Muscle of leg (tissue), 11 donors: ENCODE measurements around the gene LTA. TPM values are rescaled to one million over a fixed set of nuclear protein-coding genes. Genes with fewer than 3 reads are reported as not detected.

ENCODE experiments used
- DNase-seq: peaks from one replicate; pipeline ENCODE4 v3.0.0; 2013
- H3K27ac ChIP-seq: one replicate; pipeline ENCODE4 v1.5.1; 2013; ENCODE audit warnings: mild to moderate bottlenecking, low read length, control low read depth
- H3K27me3 ChIP-seq: one replicate; pipeline ENCODE4 v1.6.1; 2013; ENCODE audit warnings: low read length; ENCODE audit not compliant: control insufficient read depth, insufficient read depth
- H3K36me3 ChIP-seq: one replicate; pipeline ENCODE4 v1.6.1; 2013; ENCODE audit warnings: low read length; ENCODE audit not compliant: control insufficient read depth, insufficient read depth
- H3K4me1 ChIP-seq: one replicate; pipeline ENCODE4 v1.6.1; 2013; ENCODE audit warnings: low read length; ENCODE audit not compliant: control insufficient read depth, insufficient read depth
- H3K4me3 ChIP-seq: one replicate; pipeline ENCODE4 v1.5.1; 2013; ENCODE audit warnings: low read length, control low read depth
- H3K9me3 ChIP-seq: replicated peaks from 2 replicates; pipeline ENCODE4 v1.6.1; 2013; ENCODE audit warnings: low read depth, low read length; ENCODE audit not compliant: control insufficient read depth
- WGBS: methylation state at CpG from one replicate; pipeline ENCODE4 v1.1.5; 2013; ENCODE audit warnings: missing lambda C conversion rate; ENCODE audit not compliant: insufficient coverage; 5-methylcytosine and 5-hydroxymethylcytosine counted together
- polyA plus RNA-seq, 8 donors: library from polyadenylated mRNA; unstranded; fragments of 120-200 nt; gene quantifications; one replicate each; pipeline versions ENCODE4 v1.2.1 to v1.2.3, GENCODE V29; 2013; ENCODE audit warnings: inconsistent platforms in 1 of 8, low replicate concordance in 1 of 8; ENCODE audit not compliant: insufficient read length in 8 of 8, insufficient read depth in 1 of 8
- total RNA-seq: library from RNA; stranded (reverse); fragments of 120-200 nt; gene quantifications from one replicate; pipeline ENCODE4 v1.2.4, GENCODE V29; 2013

Gene LTA
- total and polyA plus RNA-seq, 9 donors, result 0.04 to 0.26 (median 0.19) TPM; not detected in 3

DNA sequence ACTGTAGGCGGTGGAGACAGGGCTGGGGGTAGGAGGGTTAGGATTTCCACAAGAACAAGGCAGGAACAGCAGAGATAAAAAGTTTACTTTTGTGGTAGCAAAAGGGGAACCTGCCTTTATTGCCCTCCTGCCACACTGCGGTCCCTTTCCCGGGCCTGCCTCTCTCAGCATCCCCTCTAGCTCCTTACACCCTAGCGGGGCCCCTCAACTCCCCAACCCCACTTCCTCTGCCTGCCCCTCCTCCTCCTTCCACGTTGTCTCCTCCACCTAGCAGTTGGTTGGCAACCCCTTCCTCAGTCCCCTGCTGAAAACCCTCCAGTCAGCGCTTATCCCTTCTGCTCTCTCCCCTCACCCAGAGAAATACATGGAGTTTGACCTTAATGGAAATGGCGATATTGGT is 43.7 kb downstream of the LTA start:
- H3K27me3 ChIP-seq, result peaks cover 2% of the 10 kb centered on the region
- WGBS, result 13% methylated on average over 5 of the region's 7 CpGs
- peak overlapping the region; percentile 24 for H3K4me3 ChIP-seq
- no peaks in the 10 kb centered on the region for H3K9me3 ChIP-seq
- no peak overlapping the region for H3K27ac ChIP-seq
- no peaks in the 10 kb centered on the region for H3K4me1 ChIP-seq
- no peak for DNase-seq
- H3K36me3 ChIP-seq, result peaks cover 3% of the 10 kb centered on the region

DNA sequence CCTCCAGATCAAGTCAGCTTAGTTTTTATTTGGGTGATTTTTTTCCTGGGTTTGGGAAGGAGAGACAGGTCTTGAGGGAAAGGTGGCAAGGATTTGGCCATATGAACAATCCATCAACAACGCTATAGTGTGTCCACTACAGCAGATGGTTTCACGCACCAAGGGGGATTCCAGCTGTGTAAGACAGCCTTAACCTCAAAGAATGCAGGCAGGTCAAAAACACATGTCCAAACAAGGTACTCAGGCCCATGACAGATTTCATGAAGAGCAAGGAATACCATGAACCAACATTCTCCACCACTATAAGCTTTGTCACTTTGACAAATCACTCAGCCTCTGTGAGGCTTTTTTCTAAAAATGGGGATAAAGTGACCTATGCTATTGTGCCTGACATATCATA is 44.9 kb downstream of the LTA start:
- Histone ChIP-seq H3K27me3 (peaks cover 2% of the 10 kb centered on the region), H3K4me1 (peaks cover 4% of the 10 kb centered on the region), H3K27ac (no peak overlapping the region), H3K4me3 (no peak overlapping the region), H3K9me3 (no peaks in the 10 kb centered on the region), H3K36me3 (peaks cover 3% of the 10 kb centered on the region)
- DNase-seq, result no peak
- 86% methylated on average over 1 of the region's 2 CpGs for WGBS

DNA sequence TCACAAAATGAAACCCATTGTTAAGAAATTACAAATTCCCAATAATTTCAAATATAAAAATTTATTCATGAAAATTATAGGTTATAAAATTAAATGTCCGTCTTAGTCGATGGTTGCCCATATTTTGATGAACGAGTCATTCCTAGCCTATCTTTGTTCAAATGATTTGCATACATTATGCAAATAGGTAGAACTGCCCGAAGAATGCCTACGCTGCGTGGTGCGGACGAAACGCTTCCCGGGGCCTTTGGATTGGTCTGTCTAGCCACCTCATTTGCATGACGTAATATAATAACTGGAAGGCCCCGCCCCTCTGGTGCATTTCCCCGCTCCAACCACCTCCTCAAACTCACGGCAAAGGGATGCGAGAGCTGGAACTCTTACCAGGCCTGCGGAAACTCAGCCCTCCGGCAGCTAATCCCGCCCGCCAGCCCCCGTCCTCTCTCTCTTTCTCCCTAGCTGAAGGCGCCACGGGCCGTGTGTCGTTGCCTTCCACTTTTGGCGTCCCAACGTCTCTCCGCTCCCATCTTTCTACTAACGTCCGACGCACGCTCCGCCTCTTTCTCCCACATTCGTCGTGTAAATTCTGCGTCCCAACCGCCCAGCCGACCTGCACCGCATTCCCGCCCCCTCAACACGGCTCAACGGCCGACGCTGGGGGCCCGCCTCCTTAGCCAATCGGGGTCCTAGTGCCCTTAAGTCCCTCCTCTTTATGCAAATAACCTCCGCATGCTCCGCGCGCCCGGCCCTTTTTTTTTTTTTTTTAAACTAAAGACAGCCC is 47.9 kb downstream of the LTA start:
- Histone ChIP-seq H3K27ac (peak overlapping the region; percentile 100), H3K4me1 (peaks cover 10% of the 10 kb centered on the region), H3K9me3 (no peaks in the 10 kb centered on the region), H3K27me3 (no peaks in the 10 kb centered on the region), H3K36me3 (peaks cover 28% of the 10 kb centered on the region), H3K4me3 (peak overlapping the region; percentile 67)
- 0% methylated on average over 34 of the region's 50 CpGs for WGBS
- DNase-seq, result peak; percentile 100

DNA sequence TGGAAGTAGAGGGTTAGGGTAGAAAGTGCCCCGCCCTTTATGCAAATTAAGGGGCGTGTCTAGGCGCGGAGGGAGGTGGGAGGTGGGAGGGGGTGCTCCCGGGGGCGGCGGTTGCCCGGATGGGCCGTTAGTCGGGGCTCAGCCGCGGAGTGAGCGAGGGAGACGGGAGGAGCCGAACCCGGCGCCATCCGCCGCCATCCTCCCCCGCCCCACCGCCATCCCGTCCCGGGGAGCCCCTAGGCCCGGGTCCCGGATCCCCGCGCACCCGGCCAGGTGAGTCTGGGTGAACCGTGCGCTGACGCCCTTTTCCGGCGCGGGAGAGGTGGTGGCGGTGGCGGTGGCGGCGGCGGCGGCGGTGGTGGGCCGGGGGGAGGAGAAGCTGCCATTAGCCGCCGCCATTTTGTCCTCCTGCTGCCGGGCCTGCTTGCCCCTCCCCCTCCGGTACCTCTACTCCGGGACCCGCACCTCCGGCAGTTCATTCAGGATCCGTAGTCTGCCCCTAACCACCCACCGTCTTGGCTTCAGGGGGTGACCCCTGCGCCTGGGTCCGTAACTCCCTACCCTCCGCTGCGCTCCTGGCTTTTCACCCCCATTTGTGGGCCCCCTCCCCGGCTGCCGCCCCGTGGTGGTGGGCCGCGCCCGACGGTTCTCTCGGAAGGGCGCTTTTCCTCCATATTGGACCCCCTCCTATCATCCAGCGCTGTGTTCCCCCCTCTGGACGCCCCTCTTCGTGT is 48.7 kb downstream of the LTA start, which contains the start of gene PRRC2A:
Gene PRRC2A, plus strand, starts transcription at position 130 of the 734 bp plus-strand sequence. CDS start 2,075 bp downstream, outside the sequence.
- DNase-seq, result peak; percentile 87

DNA sequence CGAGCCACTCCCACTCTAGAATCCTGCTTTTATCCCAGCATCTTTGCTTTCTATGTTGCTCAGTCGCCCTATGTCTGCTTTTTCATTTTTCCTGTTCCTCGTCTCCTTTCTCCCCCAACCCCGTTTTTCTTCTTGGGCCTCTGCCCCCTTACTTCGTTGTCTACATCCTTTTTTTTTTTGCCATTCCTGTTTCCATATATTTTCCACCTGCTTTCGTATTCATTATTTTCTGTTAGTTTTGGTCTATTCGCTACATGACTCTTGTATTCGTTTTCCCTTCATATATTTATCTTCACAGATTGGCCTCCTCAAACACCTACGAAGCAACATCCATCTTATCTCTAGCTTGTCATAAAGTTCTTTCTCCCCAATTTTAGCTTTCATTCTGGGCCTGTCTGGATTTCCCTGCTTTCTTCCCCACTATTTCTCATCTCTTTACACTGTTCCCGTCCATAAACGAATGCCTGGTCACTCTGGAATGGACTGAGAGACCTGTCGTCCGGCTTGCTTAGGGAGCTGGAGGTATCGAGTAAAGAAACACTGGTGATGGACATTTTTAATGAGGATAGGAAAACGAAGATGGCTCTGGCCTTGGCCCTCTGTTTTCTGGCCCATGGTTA is 49.3 kb downstream of the LTA start:
- peaks cover 42% of the 10 kb centered on the region for H3K36me3 ChIP-seq
- DNase-seq, result no peak
- 4% methylated on average over 9 of the region's 15 CpGs for WGBS
- peaks cover 10% of the 10 kb centered on the region for H3K4me1 ChIP-seq
- no peaks in the 10 kb centered on the region for H3K27me3 ChIP-seq
- H3K4me3 ChIP-seq, result peak overlapping the region; percentile 76
- peak overlapping the region; percentile 96 for H3K27ac ChIP-seq
- H3K9me3 ChIP-seq, result no peaks in the 10 kb centered on the region

More for the DNA sequence above, 48.7 kb downstream of the LTA start, which contains the start of gene PRRC2A:
- no peaks in the 10 kb centered on the region for H3K27me3 ChIP-seq
- H3K9me3 ChIP-seq, result no peaks in the 10 kb centered on the region
- H3K27ac ChIP-seq, result peak within 1 kb of the TSS; percentile 100
- H3K36me3 ChIP-seq, result peaks cover 36% of the 10 kb centered on the region
- WGBS, result under 1% methylated on average over 59 of the region's 67 CpGs
- peaks cover 10% of the 10 kb centered on the region for H3K4me1 ChIP-seq
- peak within 1 kb of the TSS; percentile 76 for H3K4me3 ChIP-seq

DNA sequence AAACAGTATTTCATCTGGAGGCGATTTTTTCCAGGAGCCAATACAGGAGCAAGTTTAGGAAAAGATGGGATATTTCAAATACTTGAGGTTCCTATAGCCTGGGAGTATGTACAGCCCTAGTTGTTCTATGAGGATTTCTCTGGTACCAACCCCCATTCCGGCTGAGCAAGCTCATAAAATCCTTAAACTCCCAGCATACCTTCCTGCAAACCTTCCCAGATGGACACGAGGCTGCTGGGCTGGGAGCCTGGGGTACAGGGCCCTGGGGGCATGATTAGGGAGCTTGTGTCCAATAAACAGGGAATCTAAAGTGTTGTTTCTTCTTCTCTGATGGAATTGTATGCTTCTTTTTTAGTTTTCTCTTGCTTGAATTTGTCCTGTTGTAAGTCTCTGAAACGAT is 49.9 kb downstream of the LTA start:
- peaks cover 10% of the 10 kb centered on the region for H3K4me1 ChIP-seq
- no peaks in the 10 kb centered on the region for H3K27me3 ChIP-seq
- H3K9me3 ChIP-seq, result no peaks in the 10 kb centered on the region
- no peak for DNase-seq
- peaks cover 47% of the 10 kb centered on the region for H3K36me3 ChIP-seq
- H3K4me3 ChIP-seq, result peak overlapping the region; percentile 76
- peak overlapping the region; percentile 96 for H3K27ac ChIP-seq
- WGBS, result 28% methylated on average over 2 of the region's 4 CpGs

DNA sequence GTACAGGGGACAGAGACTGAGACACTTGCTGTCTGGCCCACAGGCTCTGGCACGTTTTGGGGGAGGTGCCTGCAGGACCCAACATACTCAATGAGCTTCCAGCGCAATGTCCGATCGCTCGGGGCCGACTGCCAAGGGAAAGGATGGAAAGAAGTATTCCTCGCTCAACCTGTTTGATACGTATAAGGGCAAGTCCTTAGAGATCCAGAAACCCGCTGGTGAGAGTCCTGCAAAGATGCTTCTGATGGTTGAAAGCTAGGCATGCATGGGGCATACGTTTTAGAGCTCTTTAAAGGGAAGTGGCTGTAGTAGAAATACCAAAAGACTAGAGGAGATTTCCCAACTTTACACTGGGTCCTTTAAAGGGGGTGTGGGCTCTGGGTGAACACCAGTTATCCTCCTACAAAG is 50.6 kb downstream of the LTA start:
- H3K36me3 ChIP-seq, result peaks cover 52% of the 10 kb centered on the region
- H3K27me3 ChIP-seq, result no peaks in the 10 kb centered on the region
- WGBS, result 72% methylated on average over 5 of the region's 10 CpGs
- peaks cover 10% of the 10 kb centered on the region for H3K4me1 ChIP-seq
- no peak overlapping the region for H3K27ac ChIP-seq
- H3K4me3 ChIP-seq, result no peak overlapping the region
- no peak for DNase-seq
- no peaks in the 10 kb centered on the region for H3K9me3 ChIP-seq

Other genes starting within 250 kb of the LTA start
Only the 30 nearest of the 34 such genes appear.
- 139 TPM for gene HLA-B, start 215.1 kb upstream of the LTA start, total RNA-seq
- 100 to 1,000 TPM in 7 of 8 donors, 10 to 100 TPM in 1; 93.4 to 266 (median 132) TPM for gene HLA-B, start 215.1 kb upstream of the LTA start, polyA plus RNA-seq
- gene MICA, start 168.7 kb upstream of the LTA start, total RNA-seq, result 13.0 TPM
- 10 to 100 TPM in 1 of 8 donors, 1 to 10 TPM in 7; 4.2 to 11.6 (median 6.8) TPM for gene MICA, start 168.7 kb upstream of the LTA start, polyA plus RNA-seq
- 0.75 TPM for gene MICB, start 74.1 kb upstream of the LTA start, total RNA-seq
- gene MICB, start 74.1 kb upstream of the LTA start, polyA plus RNA-seq, result 1 to 10 TPM in 4 of 8 donors, under 1 TPM in 4; 0.39 to 1.4 (median 1.0) TPM
- gene MCCD1, start 43.3 kb upstream of the LTA start, total RNA-seq, result not detected
- gene MCCD1, start 43.3 kb upstream of the LTA start, polyA plus RNA-seq, result not detected
- 354 TPM for gene DDX39B, start 30.3 kb upstream of the LTA start, total RNA-seq
- gene DDX39B, start 30.3 kb upstream of the LTA start, polyA plus RNA-seq, result 100 to 1,000 TPM; 311 to 433 (median 373) TPM
- gene ATP6V1G2, start 25.7 kb upstream of the LTA start, total RNA-seq, result 1.4 TPM
- 1 to 10 TPM; 2.1 to 5.6 (median 4.6) TPM for gene ATP6V1G2, start 25.7 kb upstream of the LTA start, polyA plus RNA-seq
- gene NFKBIL1, start 24.7 kb upstream of the LTA start, total RNA-seq, result 19.1 TPM
- gene NFKBIL1, start 24.7 kb upstream of the LTA start, polyA plus RNA-seq, result 10 to 100 TPM; 16.3 to 20.6 (median 17.2) TPM
- gene TNF, start 3.3 kb downstream of the LTA start, total RNA-seq, result 0.22 TPM
- gene TNF, start 3.3 kb downstream of the LTA start, polyA plus RNA-seq, result under 1 TPM in 6 of 8 donors, not detected in 2; 0.08 to 0.80 (median 0.25) TPM
- 0.58 TPM for gene LTB, start 10.1 kb downstream of the LTA start, total RNA-seq
- gene LTB, start 10.1 kb downstream of the LTA start, polyA plus RNA-seq, result 1 to 10 TPM; 1.1 to 2.9 (median 2.3) TPM
- gene LST1, start 14.0 kb downstream of the LTA start, total RNA-seq, result 9.0 TPM
- gene LST1, start 14.0 kb downstream of the LTA start, polyA plus RNA-seq, result 1 to 10 TPM; 5.0 to 7.7 (median 6.8) TPM
- gene NCR3, start 20.7 kb downstream of the LTA start, total RNA-seq, result not detected
- under 1 TPM in 1 of 8 donors, not detected in 7; 0.14 TPM for gene NCR3, start 20.7 kb downstream of the LTA start, polyA plus RNA-seq
- 29.2 TPM for gene AIF1, start 42.9 kb downstream of the LTA start, total RNA-seq
- 10 to 100 TPM; 18.7 to 29.5 (median 21.1) TPM for gene AIF1, start 42.9 kb downstream of the LTA start, polyA plus RNA-seq
- gene PRRC2A, start 48.4 kb downstream of the LTA start, total RNA-seq, result 51.3 TPM
- 100 to 1,000 TPM; 124 to 175 (median 153) TPM for gene PRRC2A, start 48.4 kb downstream of the LTA start, polyA plus RNA-seq
- 150 TPM for gene BAG6, start 80.4 kb downstream of the LTA start, total RNA-seq
- gene BAG6, start 80.4 kb downstream of the LTA start, polyA plus RNA-seq, result 100 to 1,000 TPM; 170 to 229 (median 214) TPM
- 2.6 TPM for gene APOM, start 83.6 kb downstream of the LTA start, total RNA-seq
- gene APOM, start 83.6 kb downstream of the LTA start, polyA plus RNA-seq, result 1 to 10 TPM; 3.5 to 8.5 (median 4.1) TPM
- gene C6orf47, start 88.5 kb downstream of the LTA start, total RNA-seq, result 17.1 TPM
- 10 to 100 TPM; 13.7 to 18.9 (median 14.7) TPM for gene C6orf47, start 88.5 kb downstream of the LTA start, polyA plus RNA-seq
- gene GPANK1, start 92.7 kb downstream of the LTA start, total RNA-seq, result 9.8 TPM
- gene GPANK1, start 92.7 kb downstream of the LTA start, polyA plus RNA-seq, result 10 to 100 TPM; 13.8 to 19.0 (median 15.7) TPM
- gene CSNK2B, start 93.8 kb downstream of the LTA start, total RNA-seq, result 107 TPM
- 100 to 1,000 TPM; 127 to 175 (median 140) TPM for gene CSNK2B, start 93.8 kb downstream of the LTA start, polyA plus RNA-seq
- 4.9 TPM for gene LY6G5B, start 97.7 kb downstream of the LTA start, total RNA-seq
- gene LY6G5B, start 97.7 kb downstream of the LTA start, polyA plus RNA-seq, result 10 to 100 TPM in 5 of 8 donors, 1 to 10 TPM in 3; 5.8 to 16.7 (median 12.8) TPM
- gene LY6G5C, start 108.8 kb downstream of the LTA start, total RNA-seq, result 0.80 TPM
- 1 to 10 TPM in 7 of 8 donors, under 1 TPM in 1; 0.70 to 3.9 (median 2.2) TPM for gene LY6G5C, start 108.8 kb downstream of the LTA start, polyA plus RNA-seq
- 50.8 TPM for gene ABHD16A, start 131.0 kb downstream of the LTA start, total RNA-seq
- gene ABHD16A, start 131.0 kb downstream of the LTA start, polyA plus RNA-seq, result 10 to 100 TPM; 42.0 to 55.8 (median 44.9) TPM
- gene LY6G6F, start 134.6 kb downstream of the LTA start, total RNA-seq, result not detected
- gene LY6G6F, start 134.6 kb downstream of the LTA start, polyA plus RNA-seq, result not detected
- 0.58 TPM for gene LY6G6D, start 143.1 kb downstream of the LTA start, total RNA-seq
- 1 to 10 TPM in 1 of 8 donors, under 1 TPM in 4, not detected in 3; 0.31 to 1.7 (median 0.75) TPM for gene LY6G6D, start 143.1 kb downstream of the LTA start, polyA plus RNA-seq
- gene LY6G6C, start 149.5 kb downstream of the LTA start, total RNA-seq, result 0.09 TPM
- 1 to 10 TPM in 1 of 8 donors, under 1 TPM in 6, not detected in 1; 0.15 to 1.2 (median 0.37) TPM for gene LY6G6C, start 149.5 kb downstream of the LTA start, polyA plus RNA-seq
- gene MPIG6B, start 151.1 kb downstream of the LTA start, total RNA-seq, result 0.09 TPM
- 1 to 10 TPM in 1 of 8 donors, under 1 TPM in 7; 0.44 to 1.2 (median 0.74) TPM for gene MPIG6B, start 151.1 kb downstream of the LTA start, polyA plus RNA-seq
- 101 TPM for gene DDAH2, start 157.0 kb downstream of the LTA start, total RNA-seq
- 100 to 1,000 TPM; 111 to 147 (median 135) TPM for gene DDAH2, start 157.0 kb downstream of the LTA start, polyA plus RNA-seq
- gene CLIC1, start 164.2 kb downstream of the LTA start, total RNA-seq, result 219 TPM
- gene CLIC1, start 164.2 kb downstream of the LTA start, polyA plus RNA-seq, result 100 to 1,000 TPM; 117 to 177 (median 152) TPM
- 9.1 TPM for gene MSH5, start 167.7 kb downstream of the LTA start, total RNA-seq
- 10 to 100 TPM in 6 of 8 donors, 1 to 10 TPM in 2; 5.3 to 20.8 (median 11.5) TPM for gene MSH5, start 167.7 kb downstream of the LTA start, polyA plus RNA-seq
- gene SAPCD1, start 190.4 kb downstream of the LTA start, total RNA-seq, result 2.7 TPM
- 1 to 10 TPM; 1.4 to 6.3 (median 2.9) TPM for gene SAPCD1, start 190.4 kb downstream of the LTA start, polyA plus RNA-seq
- gene VWA7, start 205.0 kb downstream of the LTA start, total RNA-seq, result 1.2 TPM
- gene VWA7, start 205.0 kb downstream of the LTA start, polyA plus RNA-seq, result 1 to 10 TPM in 7 of 8 donors, under 1 TPM in 1; 0.71 to 2.1 (median 1.6) TPM